CD4-positive, alpha-beta T cell treated with Interleukin-6 at 100 ng/mL for 8 hours (primary cell): Measurements from ENCODE around the gene NUP50.

Experiments
- DNase-seq: peaks from one replicate; pipeline ENCODE4 v3.0.0-alpha.2; 2020; ENCODE audit warnings: mixed read lengths, low spot score

Gene NUP50

DNA sequence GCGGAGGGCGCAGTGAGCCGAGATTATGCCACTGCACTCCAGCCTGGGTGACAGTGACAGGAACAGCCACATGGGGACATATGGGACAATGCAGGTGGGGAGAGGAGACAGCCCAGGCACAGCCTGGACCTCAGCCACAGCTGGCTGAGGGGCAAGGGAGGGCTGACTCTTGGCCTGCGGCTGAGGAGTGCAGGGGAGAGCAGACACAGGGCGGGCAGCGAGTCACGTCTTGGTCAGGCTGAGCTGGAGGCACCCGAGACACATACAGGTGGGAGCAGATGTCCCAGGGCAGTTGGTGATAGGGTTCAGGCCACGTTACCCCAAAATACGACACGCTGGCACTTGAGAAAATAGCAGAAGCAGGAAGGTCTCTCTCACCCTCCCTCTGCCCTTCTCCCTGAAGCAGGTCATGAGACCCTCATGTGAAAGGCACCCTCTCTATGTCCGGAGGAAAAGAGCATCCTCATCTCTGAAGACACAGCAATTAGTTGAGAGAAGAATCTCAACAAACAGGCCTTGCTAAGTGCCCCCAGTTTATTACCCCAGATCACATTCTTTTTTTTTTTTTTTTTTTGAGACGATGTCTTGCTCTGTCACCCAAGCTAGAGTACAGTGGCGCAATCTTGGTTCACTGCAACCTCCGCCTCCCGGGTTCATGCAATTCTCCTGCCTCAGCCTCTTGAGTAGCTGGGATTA, 66.4 kb downstream of the NUP50 start:
- DNase-seq, result no peak

DNA sequence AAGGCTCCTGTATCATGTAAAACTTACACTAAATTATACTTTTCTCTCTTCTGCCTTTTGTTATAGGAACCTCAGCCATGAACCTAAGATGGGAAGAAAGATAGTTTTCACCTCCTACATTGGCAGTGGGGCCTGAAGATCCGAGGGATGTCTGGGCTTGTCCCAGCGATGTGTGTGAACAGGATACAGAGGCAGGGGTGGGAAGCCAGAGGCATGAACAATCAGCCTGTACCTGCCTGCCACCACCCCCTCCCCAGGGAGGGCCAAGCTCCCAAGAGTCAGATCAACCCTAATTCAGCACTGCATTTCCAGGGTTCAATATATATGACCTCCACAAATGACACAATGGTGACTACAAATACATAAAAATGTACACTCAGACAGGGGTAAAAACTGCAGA, 67.6 kb downstream of the NUP50 start:
- DNase-seq, result no peak

DNA sequence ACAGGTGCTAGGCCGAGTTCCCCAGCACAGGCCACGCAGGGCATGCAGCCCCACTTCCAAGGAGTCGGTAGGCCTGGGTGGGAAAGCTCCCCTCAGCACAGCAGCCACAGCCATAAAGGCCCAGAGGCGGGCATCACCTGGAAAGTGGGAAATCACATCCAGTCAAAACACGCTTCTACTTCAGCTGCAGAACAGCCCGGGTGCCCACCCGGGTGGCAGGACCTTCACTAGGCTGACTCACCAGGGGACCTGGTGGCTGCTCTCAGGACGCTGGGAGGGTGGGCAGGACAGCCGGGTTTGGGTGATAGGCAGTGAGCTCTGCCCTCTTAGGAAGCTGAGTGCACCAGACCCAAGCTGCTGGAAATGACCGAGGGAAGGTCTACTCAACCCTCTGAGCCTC, 69.7 kb downstream of the NUP50 start:
- no peak for DNase-seq

- DNase-seq, result no peak
Measured at GRCh38 chr22:45233827-45234226, 70.1 kb downstream of the NUP50 start.

GRCh38 chr22:45235101-45235777, 71.5 kb downstream of the NUP50 start:
- DNase-seq, result no peak

DNA sequence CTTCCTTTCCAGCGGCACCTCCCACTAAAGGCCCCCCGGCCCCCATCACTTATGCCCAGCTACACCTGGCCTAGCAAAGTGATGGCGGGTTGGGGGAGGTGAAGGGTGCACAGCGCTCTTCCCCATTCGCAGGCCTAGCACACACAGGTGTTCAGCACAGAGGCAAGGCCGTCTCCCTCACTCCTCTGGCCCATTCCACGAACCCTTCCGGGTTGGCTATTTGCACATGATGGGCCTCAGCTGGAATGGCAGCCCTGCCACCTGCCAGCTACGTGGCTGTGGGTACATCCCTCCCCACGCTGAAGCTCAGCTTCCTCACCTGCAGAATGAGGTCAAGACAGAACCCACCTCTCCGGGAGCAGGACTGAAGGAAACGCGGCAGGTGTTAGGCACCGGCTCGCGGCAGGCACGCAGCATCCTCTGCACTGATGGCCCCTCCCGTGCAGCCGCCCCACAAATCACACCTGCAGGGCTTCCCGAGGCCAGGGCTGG, 72.2 kb downstream of the NUP50 start:
- no peak for DNase-seq

- no peak for DNase-seq
Measured at GRCh38 chr22:45237065-45237990, 73.6 kb downstream of the NUP50 start.
